Body of pancreas (tissue), 4 donors: ENCODE data around the gene GPNMB.

Experiments
- CTCF ChIP-seq, 7 experiments: fragments of 450-650 bp in 4 of 7; fragments of 200-600 bp in 3 of 7; sonication (generic) in 3 of 7; IDR thresholded peaks; one replicate each; pipeline ENCODE4 v1.5.1; 2016 to 2019; ENCODE audit warnings: antibody characterized with exemption in 7 of 7
- POLR2A ChIP-seq, 3 donors: fragments of 450-650 bp; IDR thresholded peaks; one replicate each; pipeline ENCODE4 v1.6.1; 2016; ENCODE audit warnings: antibody characterized with exemption in 3 of 3, mild to moderate bottlenecking in 2 of 3

GRCh38 chr7:23235813-23236221 is 10.8 kb upstream of the GPNMB start:
- TF ChIP-seq CTCF (IDR thresholded peaks at IDR 0.05), result no peak
- TF ChIP-seq POLR2A (IDR thresholded peaks at IDR 0.05), result no peak
